ENCODE results near the gene SLC39A10.

The SLC39A10 gene

DNA sequence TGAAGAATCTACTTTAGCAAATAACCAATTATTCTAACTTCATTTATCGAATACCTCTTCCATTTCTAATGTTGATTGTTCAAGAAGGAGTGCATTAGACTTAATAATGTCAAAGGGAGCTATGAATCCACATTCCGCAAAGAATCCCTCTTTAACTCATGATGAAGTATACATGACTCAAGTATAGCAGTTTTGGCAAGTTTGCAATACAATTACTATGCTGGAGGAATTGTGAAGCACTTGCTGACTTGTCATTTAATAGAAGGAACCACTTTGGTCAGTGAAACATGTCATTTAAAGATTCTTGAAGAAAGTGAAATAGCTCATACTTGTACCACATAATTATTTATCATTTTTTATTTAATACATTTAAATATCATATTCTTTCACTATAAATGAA, 125.1 kb downstream of the SLC39A10 start:
- no peaks in the 10 kb centered on the region for H3K36me3 Mint-ChIP-seq (ENCODE audit: insufficient read depth)
- DNase-seq: no peak
- H3K27me3 Mint-ChIP-seq: peaks cover 15 to 29% of the 10 kb centered on the region in 2 donors

More for the DNA sequence above, 125.1 kb downstream of the SLC39A10 start:
- peaks cover 0 to under 1% of the 10 kb centered on the region in 2 donors for H3K9me3 Mint-ChIP-seq
- no peaks in the 10 kb centered on the region for H3K4me1 Mint-ChIP-seq (ENCODE audit: low read depth in 2 of 2)
- ATAC-seq (replicated peaks): no peak
- no peak overlapping the region for H3K4me3 Mint-ChIP-seq
- no peak overlapping the region for H3K27ac Mint-ChIP-seq
